GM21737 (cell line): ENCODE results near the gene EPS8.

Source experiments
- ATAC-seq: cut with Tn5 transposase; IDR thresholded peaks from one replicate; pipeline ENCODE4 v1.9.1; 2021; ENCODE audit warnings: mild to moderate bottlenecking, moderate library complexity; ENCODE audit not compliant: unreplicated experiment

The EPS8 gene

GRCh38 chr12:15789220-15790171, at the start of gene EPS8:
Gene EPS8, minus strand, starts transcription at chr12:15789388. Its CDS starts 106,437 bp downstream, at chr12:15682951.
- peak; percentile 94 for ATAC-seq

DNA sequence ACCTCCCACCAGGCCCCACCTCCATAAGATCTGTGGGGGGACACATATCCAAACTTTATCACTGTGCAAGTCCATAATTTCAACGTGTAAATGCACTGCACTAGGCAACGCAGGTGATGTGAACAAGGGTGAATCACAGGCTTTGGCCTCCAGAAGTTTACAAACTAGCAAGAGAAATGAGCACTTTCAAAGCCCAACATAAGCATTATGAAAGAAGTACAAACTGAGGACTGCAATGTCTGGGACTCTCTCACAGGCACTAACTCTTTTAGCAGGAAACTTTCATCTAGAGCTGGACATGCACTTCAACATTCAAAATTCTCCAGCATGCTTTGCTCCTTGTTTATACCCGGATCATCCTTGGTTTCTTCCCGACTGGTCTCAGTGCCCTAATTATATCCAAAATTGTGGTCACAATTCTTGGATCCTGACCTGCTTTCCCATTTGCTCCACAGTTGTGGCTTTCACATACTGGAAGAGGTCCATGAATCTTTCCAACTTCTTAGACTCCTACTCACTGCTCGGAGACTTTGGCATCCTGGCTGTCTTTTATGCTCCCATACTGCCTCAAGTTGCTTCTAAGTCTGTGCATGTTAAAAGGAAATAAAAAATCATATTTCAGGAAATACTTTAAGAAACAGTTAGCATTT, 48.1 kb upstream of the EPS8 start:
- no peak for ATAC-seq

DNA sequence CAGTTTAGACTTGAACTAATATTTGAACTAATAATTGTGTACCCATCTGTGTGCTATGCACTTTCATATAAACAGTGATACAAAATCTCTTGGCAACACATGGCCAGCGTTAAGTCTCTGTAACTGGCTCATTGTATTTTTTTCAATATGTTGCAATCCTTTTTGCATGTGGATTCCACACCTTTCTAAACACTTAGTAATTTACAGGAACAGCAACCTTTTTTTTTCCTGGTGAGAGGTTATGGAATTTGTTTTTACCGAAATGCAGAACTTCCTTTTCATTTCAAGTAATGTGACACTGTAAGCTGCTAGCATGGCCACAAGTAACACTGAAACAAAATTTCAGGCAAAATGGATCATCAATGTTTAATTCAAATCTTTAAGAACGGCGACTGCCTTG, 45.4 kb upstream of the EPS8 start:
- ATAC-seq: no peak

DNA sequence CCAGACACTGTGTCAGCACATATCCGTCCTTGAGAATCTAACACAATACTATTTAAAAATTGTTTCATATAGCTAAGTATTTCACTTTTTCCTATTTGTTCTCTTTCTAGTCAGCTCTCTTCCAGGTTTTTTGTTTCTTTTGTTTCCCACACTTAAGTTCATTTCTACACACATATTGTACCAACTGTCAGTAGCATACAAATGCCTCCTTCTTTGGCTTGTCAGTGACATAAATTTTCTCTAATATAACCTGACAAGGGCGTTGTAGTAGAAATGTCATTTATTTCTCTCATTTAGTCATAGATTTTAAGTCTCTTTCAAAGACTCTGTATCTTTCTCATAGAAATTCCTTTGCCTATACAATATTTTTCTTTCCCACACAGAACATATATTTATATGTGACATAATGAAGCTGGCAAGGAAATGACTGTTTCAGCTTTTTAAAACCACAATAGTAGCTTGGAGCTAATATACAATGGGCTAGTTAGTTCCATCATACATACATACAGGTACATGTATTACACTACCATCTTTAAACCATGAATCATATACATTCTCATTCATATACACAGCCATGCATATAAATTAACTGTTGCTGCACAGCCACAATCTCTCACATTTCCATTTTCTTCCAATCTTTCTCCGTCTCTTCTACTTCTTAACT, 42.3 kb upstream of the EPS8 start:
- no peak for ATAC-seq

GRCh38 chr12:15830538-15830937, 41.4 kb upstream of the EPS8 start:
- no peak for ATAC-seq

- ATAC-seq: no peak
Observed at GRCh38 chr12:15829949-15830348, 40.8 kb upstream of the EPS8 start.

- no peak for ATAC-seq
Observed at GRCh38 chr12:15829255-15829654, 40.1 kb upstream of the EPS8 start.

- ATAC-seq: no peak
Observed at GRCh38 chr12:15827136-15827535, 37.9 kb upstream of the EPS8 start.

GRCh38 chr12:15824516-15824915, 35.3 kb upstream of the EPS8 start:
- ATAC-seq: no peak

- ATAC-seq: no peak
Observed at GRCh38 chr12:15823360-15824128, 34.4 kb upstream of the EPS8 start.

DNA sequence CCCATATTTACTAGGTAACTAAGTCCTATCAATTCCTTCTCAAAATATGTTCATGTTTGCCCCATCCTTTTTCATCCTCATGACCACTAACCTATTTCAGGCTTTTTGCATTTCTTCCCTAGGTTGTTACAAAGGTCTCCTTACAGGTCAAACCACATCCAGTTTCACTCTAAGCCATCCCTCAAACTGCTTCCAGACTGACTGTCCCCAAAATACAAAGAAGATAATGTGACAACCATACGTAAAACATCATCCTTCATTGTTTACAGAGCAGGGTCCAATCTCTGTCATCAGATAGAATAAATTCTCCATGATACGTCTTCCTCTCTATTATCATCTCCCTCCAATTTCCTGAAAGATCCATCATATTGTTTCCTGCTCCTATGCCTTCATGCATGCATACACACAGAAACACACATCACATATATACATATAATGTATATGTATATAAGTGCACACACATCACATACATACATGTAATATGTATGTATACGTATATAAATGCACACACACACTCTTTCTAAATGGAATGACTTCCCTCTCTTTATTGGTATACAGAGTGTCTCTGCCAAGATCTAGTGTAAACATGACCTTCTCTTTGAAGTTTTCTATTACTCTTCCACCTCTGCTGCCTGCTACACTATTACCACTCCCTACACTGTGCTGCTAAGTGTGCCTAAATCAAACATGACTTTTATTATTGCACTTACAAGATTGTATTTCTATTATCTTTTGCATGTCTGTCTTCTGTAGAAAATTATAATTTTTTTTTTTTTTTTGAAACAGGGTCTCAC, 30.7 kb upstream of the EPS8 start:
- no peak for ATAC-seq

DNA sequence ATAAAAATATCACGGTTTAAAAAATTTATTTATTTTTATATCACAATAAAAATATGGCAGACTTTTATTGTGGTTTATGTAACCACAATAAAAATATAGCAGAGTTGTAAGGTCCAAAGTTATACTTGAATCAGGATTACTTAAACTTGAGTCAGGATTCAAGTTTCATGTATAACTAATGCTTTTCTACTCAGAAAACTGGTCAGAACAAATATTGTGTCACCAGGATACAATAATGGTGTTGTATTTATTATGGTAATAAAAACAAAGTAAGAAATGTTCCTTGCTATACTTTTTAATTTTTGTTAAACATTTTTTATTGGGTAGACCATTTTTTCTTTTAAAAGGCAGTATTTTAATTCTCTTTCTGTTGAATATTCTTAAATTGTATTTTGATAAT, 29.2 kb upstream of the EPS8 start:
- no peak for ATAC-seq

DNA sequence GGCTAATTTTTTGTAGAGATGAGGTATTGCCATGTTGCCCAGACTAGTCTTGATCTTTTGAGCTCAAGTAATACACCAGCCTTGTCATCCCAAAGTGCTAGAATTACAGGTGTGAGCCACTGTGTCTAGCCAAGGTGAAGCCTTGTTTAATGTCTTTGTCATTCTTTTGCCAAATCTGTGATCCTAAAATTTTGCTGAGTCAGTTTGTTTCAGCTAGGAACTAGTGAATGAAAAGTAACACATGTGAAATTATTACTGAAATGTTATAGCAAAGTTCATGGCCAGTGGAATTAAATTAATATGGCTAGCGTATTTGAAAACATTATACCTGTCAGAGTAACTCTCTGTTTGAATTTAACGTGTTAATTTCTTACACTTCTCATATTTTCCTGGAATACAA, 26.5 kb upstream of the EPS8 start:
- ATAC-seq: no peak

GRCh38 chr12:15811214-15812127, 22.3 kb upstream of the EPS8 start:
- no peak for ATAC-seq

- no peak for ATAC-seq
Observed at GRCh38 chr12:15808652-15809051, 19.5 kb upstream of the EPS8 start.

DNA sequence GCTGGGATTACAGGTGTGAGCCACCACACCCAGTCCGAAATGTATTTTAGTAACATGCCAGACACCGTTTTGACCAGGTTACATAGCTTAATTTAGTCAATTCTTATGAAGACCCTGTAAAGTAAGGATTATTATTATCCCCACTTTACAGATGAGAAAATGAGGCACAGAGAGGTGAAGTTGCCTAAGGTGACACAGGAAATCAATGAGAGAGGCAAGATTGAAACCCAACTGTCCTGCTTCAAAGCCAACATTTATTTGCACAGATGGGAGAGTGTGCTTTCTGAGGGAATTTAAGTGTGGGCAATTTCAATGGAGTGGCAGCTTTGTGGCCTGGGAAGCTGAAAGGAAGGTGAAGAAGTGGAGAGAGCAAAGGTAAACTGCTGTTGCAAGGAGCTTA, 19.1 kb upstream of the EPS8 start:
- no peak for ATAC-seq

- ATAC-seq: no peak
Observed at GRCh38 chr12:15806826-15807225, 17.6 kb upstream of the EPS8 start.

DNA sequence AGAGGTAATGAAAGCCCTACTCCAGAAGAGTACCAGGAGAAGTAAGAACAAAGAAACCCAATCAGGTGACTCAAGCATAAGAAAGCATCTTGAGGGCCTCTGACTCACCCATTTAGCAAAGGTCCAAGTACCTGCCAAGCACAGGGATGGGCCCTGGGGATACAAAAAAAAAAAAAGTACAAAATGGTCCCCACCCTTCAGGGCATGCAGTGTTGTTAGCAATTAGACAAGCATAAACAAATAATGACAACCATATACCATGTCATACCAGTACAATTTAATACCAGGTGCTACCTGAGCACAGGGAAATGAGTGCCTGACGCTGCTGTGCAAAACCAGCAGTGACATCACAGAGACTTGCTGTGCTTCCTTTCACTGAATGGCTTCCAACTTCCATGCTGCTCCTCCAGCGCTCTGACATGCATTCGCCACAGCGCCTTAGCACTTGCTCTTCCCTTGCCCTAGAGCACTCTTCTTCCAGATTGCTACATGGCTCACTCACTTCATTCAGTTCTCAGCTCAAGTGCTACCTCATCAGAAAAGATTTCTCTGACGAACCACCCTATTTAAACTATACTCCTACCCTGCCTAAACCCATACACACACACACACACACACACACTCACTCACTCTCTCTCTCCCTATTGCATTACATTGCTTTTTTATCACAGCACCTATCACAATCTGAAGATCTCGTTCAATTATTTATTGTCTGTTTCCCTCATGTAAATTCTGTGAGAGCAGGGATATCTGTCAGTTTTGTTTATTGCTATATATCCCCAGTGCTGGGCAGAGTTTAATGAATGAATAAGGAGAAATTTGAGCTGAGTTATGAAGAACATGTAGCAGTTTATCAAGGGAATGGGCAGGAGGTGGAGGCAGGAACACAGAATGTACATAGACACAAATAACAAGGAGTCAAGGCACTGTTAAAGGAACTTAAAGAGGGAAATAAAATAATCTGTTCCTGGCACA, 12.9 kb upstream of the EPS8 start:
- no peak for ATAC-seq
